ENCODE measurements around the gene CLEC4M. TPM values are rescaled to one million over a fixed set of nuclear protein-coding genes. Genes with fewer than 3 reads are reported as not detected.
"Not testable (repeated sequence)": the region's sequence is repeated elsewhere in the genome, so short reads cannot be mapped to it uniquely, and the experiment has no call there.

Gene CLEC4M
- polyA plus RNA-seq, 1 donor (not counting 4 experiments of a cell fraction or from before 2014, with no cell fraction given): not detected

GRCh38 chr19:7759156-7759555 is 3.9 kb upstream of the CLEC4M start:
- Histone ChIP-seq H3K4me2 (ENCODE audit: control insufficient read depth, extremely low read depth, insufficient read depth, low read depth, low read length) (no peak overlapping the region), H3K27me3 (ENCODE audit: control insufficient read depth, extremely low read depth, insufficient read depth, low read length) (no peaks in the 10 kb centered on the region), H2AFZ (ENCODE audit: control insufficient read depth, low read length) (no peak overlapping the region), H3K4me1 (ENCODE audit: control insufficient read depth, extremely low read depth, insufficient read depth, low read length) (no peaks in the 10 kb centered on the region), H4K20me1 (ENCODE audit: control insufficient read depth, extremely low read depth, insufficient read depth, low read length) (no peaks in the 10 kb centered on the region), H3K27ac (ENCODE audit: control insufficient read depth, insufficient read depth, low read length) (no peak overlapping the region), H3K36me3 (ENCODE audit: control insufficient read depth in 2 of 2, extremely low read depth in 1 of 2, insufficient read depth in 2 of 2, low read length in 2 of 2) (no peaks in the 10 kb centered on the region), H3K79me2 (ENCODE audit: control insufficient read depth, insufficient read depth, low read length) (no peaks in the 10 kb centered on the region), H3K9ac (ENCODE audit: control insufficient read depth, extremely low read depth, insufficient read depth, low read length) (no peak overlapping the region), H3K9me3 (ENCODE audit: control insufficient read depth, low read depth, low read length) (peaks cover 2% of the 10 kb centered on the region), H3K4me3 (ENCODE audit: control insufficient read depth in 2 of 3, extremely low read depth in 1 of 3, insufficient read depth in 2 of 3, low read depth in 1 of 3, low read length in 3 of 3) (no peak overlapping the region), H3K9me1 (ENCODE audit: control insufficient read depth, extremely low read depth, insufficient read depth, low read length) (no peaks in the 10 kb centered on the region)
- DNase-seq (ENCODE audit: low read depth, low spot score) (no peak), FAIRE-seq (no peak)
- dilution Hi-C loops (cut with MboI; ENCODE audit: extremely low pct_ligation_motif_present, low sequenced_read_pairs): no loop called here
- TF ChIP-seq EZH2 (IDR thresholded peaks at IDR 0.05; ENCODE audit: low read length) (no peak), CTCF (optimal IDR thresholded peaks at IDR 0.05 in 1 of 3, IDR thresholded peaks at IDR 0.05 in 1 of 3, conservative IDR thresholded peaks at IDR 0.05 in 1 of 3; ENCODE audit: extremely low read depth in 1 of 3, insufficient read depth in 2 of 3, low read length in 3 of 3) (no peak)

- no peaks in the 10 kb centered on the region for H3K79me2 ChIP-seq (ENCODE audit: control insufficient read depth, insufficient read depth, low read length)
- dilution Hi-C loops (cut with MboI; ENCODE audit: extremely low pct_ligation_motif_present, low sequenced_read_pairs): no loop called here
- no peaks in the 10 kb centered on the region for H3K9me1 ChIP-seq (ENCODE audit: control insufficient read depth, extremely low read depth, insufficient read depth, low read length)
- no peak overlapping the region for H3K9ac ChIP-seq (ENCODE audit: control insufficient read depth, extremely low read depth, insufficient read depth, low read length)
- TF ChIP-seq EZH2 (IDR thresholded peaks at IDR 0.05; ENCODE audit: low read length) (no peak), CTCF (optimal IDR thresholded peaks at IDR 0.05 in 1 of 3, IDR thresholded peaks at IDR 0.05 in 1 of 3, conservative IDR thresholded peaks at IDR 0.05 in 1 of 3; ENCODE audit: extremely low read depth in 1 of 3, insufficient read depth in 2 of 3, low read length in 3 of 3) (no peak)
- DNase-seq (ENCODE audit: low read depth, low spot score) (no peak), FAIRE-seq (no peak)
- H3K9me3 ChIP-seq (ENCODE audit: control insufficient read depth, low read depth, low read length): no peaks in the 10 kb centered on the region
- H3K4me1 ChIP-seq (ENCODE audit: control insufficient read depth, extremely low read depth, insufficient read depth, low read length): no peaks in the 10 kb centered on the region
- H3K36me3 ChIP-seq (ENCODE audit: control insufficient read depth in 2 of 2, extremely low read depth in 1 of 2, insufficient read depth in 2 of 2, low read length in 2 of 2): no peaks in the 10 kb centered on the region
- H3K4me2 ChIP-seq (ENCODE audit: control insufficient read depth, extremely low read depth, insufficient read depth, low read depth, low read length): no peak overlapping the region
- H4K20me1 ChIP-seq (ENCODE audit: control insufficient read depth, extremely low read depth, insufficient read depth, low read length): no peaks in the 10 kb centered on the region
- H3K27me3 ChIP-seq (ENCODE audit: control insufficient read depth, extremely low read depth, insufficient read depth, low read length): no peaks in the 10 kb centered on the region
- H3K27ac ChIP-seq (ENCODE audit: control insufficient read depth, insufficient read depth, low read length): no peak overlapping the region
- H3K4me3 ChIP-seq (ENCODE audit: control insufficient read depth in 2 of 3, extremely low read depth in 1 of 3, insufficient read depth in 2 of 3, low read depth in 1 of 3, low read length in 3 of 3): no peak overlapping the region
- no peak overlapping the region for H2AFZ ChIP-seq (ENCODE audit: control insufficient read depth, low read length)
Measured at GRCh38 chr19:7763696-7764095, 653 bp downstream of the CLEC4M start.

GRCh38 chr19:7764157-7764556 is 1.1 kb downstream of the CLEC4M start:
- H3K9me3 ChIP-seq (ENCODE audit: control insufficient read depth, low read depth, low read length); H3K27me3 ChIP-seq (ENCODE audit: control insufficient read depth, extremely low read depth, insufficient read depth, low read length); DNase-seq (ENCODE audit: low read depth, low spot score); H3K79me2 ChIP-seq (ENCODE audit: control insufficient read depth, insufficient read depth, low read length); H4K20me1 ChIP-seq (ENCODE audit: control insufficient read depth, extremely low read depth, insufficient read depth, low read length); H3K4me2 ChIP-seq (ENCODE audit: control insufficient read depth, extremely low read depth, insufficient read depth, low read depth, low read length); H3K4me3 ChIP-seq (ENCODE audit: control insufficient read depth in 2 of 3, extremely low read depth in 1 of 3, insufficient read depth in 2 of 3, low read depth in 1 of 3, low read length in 3 of 3); H3K36me3 ChIP-seq (ENCODE audit: control insufficient read depth in 2 of 2, extremely low read depth in 1 of 2, insufficient read depth in 2 of 2, low read length in 2 of 2); H3K27ac ChIP-seq (ENCODE audit: control insufficient read depth, insufficient read depth, low read length); H2AFZ ChIP-seq (ENCODE audit: control insufficient read depth, low read length); dilution Hi-C loops (cut with MboI; ENCODE audit: extremely low pct_ligation_motif_present, low sequenced_read_pairs); FAIRE-seq; H3K9ac ChIP-seq (ENCODE audit: control insufficient read depth, extremely low read depth, insufficient read depth, low read length); H3K9me1 ChIP-seq (ENCODE audit: control insufficient read depth, extremely low read depth, insufficient read depth, low read length); H3K4me1 ChIP-seq (ENCODE audit: control insufficient read depth, extremely low read depth, insufficient read depth, low read length): not testable (repeated sequence)

- H3K9me3 ChIP-seq (ENCODE audit: control insufficient read depth, low read depth, low read length); H3K9ac ChIP-seq (ENCODE audit: control insufficient read depth, extremely low read depth, insufficient read depth, low read length); H3K27ac ChIP-seq (ENCODE audit: control insufficient read depth, insufficient read depth, low read length); FAIRE-seq; DNase-seq (ENCODE audit: low read depth, low spot score); H3K4me3 ChIP-seq (ENCODE audit: control insufficient read depth in 2 of 3, extremely low read depth in 1 of 3, insufficient read depth in 2 of 3, low read depth in 1 of 3, low read length in 3 of 3); H3K4me2 ChIP-seq (ENCODE audit: control insufficient read depth, extremely low read depth, insufficient read depth, low read depth, low read length); H3K79me2 ChIP-seq (ENCODE audit: control insufficient read depth, insufficient read depth, low read length); H3K27me3 ChIP-seq (ENCODE audit: control insufficient read depth, extremely low read depth, insufficient read depth, low read length); H3K9me1 ChIP-seq (ENCODE audit: control insufficient read depth, extremely low read depth, insufficient read depth, low read length); H2AFZ ChIP-seq (ENCODE audit: control insufficient read depth, low read length); dilution Hi-C loops (cut with MboI; ENCODE audit: extremely low pct_ligation_motif_present, low sequenced_read_pairs); H4K20me1 ChIP-seq (ENCODE audit: control insufficient read depth, extremely low read depth, insufficient read depth, low read length); H3K36me3 ChIP-seq (ENCODE audit: control insufficient read depth in 2 of 2, extremely low read depth in 1 of 2, insufficient read depth in 2 of 2, low read length in 2 of 2); H3K4me1 ChIP-seq (ENCODE audit: control insufficient read depth, extremely low read depth, insufficient read depth, low read length): not testable (repeated sequence)
Measured at GRCh38 chr19:7765043-7765442, 2.0 kb downstream of the CLEC4M start.
